ELF-1 (cell line): ENCODE data around the gene E2F4.

Experiments used
- DNase-seq: peaks from one replicate; pipeline ENCODE4 v3.0.0-alpha.2; 2016; ENCODE audit warnings: low read depth, low spot score

E2F4 gene

GRCh38 chr16:67157892-67158635 is 33.9 kb upstream of the E2F4 start:
- no peak for DNase-seq

GRCh38 chr16:67158637-67159600 is 33.0 kb upstream of the E2F4 start:
- DNase-seq: no peak

GRCh38 chr16:67161595-67162058 is 30.3 kb upstream of the E2F4 start:
- DNase-seq: no peak

- DNase-seq: peak; percentile 67
These were observed 29.3 kb upstream of the E2F4 start for GRCh38 chr16:67162506-67163163.

GRCh38 chr16:67163164-67163998 is 28.6 kb upstream of the E2F4 start:
- peak; percentile 77 for DNase-seq

- DNase-seq: no peak
These were observed 27.9 kb upstream of the E2F4 start for GRCh38 chr16:67163999-67164558.

- no peak for DNase-seq
These were observed 27.3 kb upstream of the E2F4 start, which contains the start of gene HSF4 for GRCh38 chr16:67164599-67165061. HSF4 (plus strand) TSS chr16:67164745; CDS start chr16:67164812, 67 bp downstream.

- peak; percentile 42 for DNase-seq
These were observed 26.6 kb upstream of the E2F4 start for GRCh38 chr16:67165121-67166078.

GRCh38 chr16:67166110-67166547 is 25.8 kb upstream of the E2F4 start:
- no peak for DNase-seq

- DNase-seq: no peak
These were observed 25.3 kb upstream of the E2F4 start for GRCh38 chr16:67166598-67167168.

GRCh38 chr16:67167588-67167987 is 24.4 kb upstream of the E2F4 start:
- DNase-seq: no peak

GRCh38 chr16:67169011-67169451 is 22.9 kb upstream of the E2F4 start:
- no peak for DNase-seq

- DNase-seq: peak; percentile 88
These were observed 22.2 kb upstream of the E2F4 start for GRCh38 chr16:67169642-67170167.

GRCh38 chr16:67170168-67170948 is 21.6 kb upstream of the E2F4 start, which contains the start of gene NOL3:
NOL3 (plus strand) TSS chr16:67170538.
- peak; percentile 90 for DNase-seq

- DNase-seq: no peak
These were observed 20.9 kb upstream of the E2F4 start for GRCh38 chr16:67170949-67171649.

- DNase-seq: no peak
These were observed 18.6 kb upstream of the E2F4 start for GRCh38 chr16:67173323-67173722.
